Smooth muscle cell (in vitro differentiated cells): Measurements from ENCODE around the gene CAMTA1. TPM values are rescaled to one million over a fixed set of nuclear protein-coding genes. Genes with fewer than 3 reads are reported as not detected.

ENCODE experiments used
- DNase-seq: peaks from one replicate; lab custom pipeline; 2025; ENCODE audit not compliant: unreplicated experiment; lab: John Stamatoyannopoulos, UW
- H2AFZ ChIP-seq: fragments of 200-600 bp; sonication (generic); 2 replicates; pipeline ENCODE4 v1.6.0; 2016; ENCODE audit warnings: antibody characterized with exemption, low read depth, mild to moderate bottlenecking
- H3F3A ChIP-seq: fragments of 200-600 bp; sonication (generic); 2 replicates; pipeline ENCODE4 v1.6.0; 2017; ENCODE audit warnings: antibody characterized with exemption, low read depth
- H3K27ac ChIP-seq: fragments of 200-600 bp; sonication (generic); 2 replicates; pipeline ENCODE4 v1.5.1; 2016; ENCODE audit warnings: low read depth, mild to moderate bottlenecking
- H3K27me3 ChIP-seq: fragments of 200-600 bp; sonication (generic); 2 replicates; pipeline ENCODE4 v1.6.1; 2016; ENCODE audit warnings: low read depth, mild to moderate bottlenecking
- H3K36me3 ChIP-seq: fragments of 200-600 bp; sonication (generic); 2 replicates; pipeline ENCODE4 v1.5.1; 2016; ENCODE audit warnings: low read depth
- H3K4me1 ChIP-seq: fragments of 200-600 bp; sonication (generic); 2 replicates; pipeline ENCODE4 v1.5.1; 2016; ENCODE audit warnings: low read depth
- H3K4me2 ChIP-seq: fragments of 200-600 bp; sonication (generic); 2 replicates; pipeline ENCODE4 v1.6.0; 2016; ENCODE audit warnings: mild to moderate bottlenecking
- H3K4me3 ChIP-seq: fragments of 200-600 bp; sonication (generic); 2 replicates; pipeline ENCODE4 v1.5.1; 2016; ENCODE audit warnings: mild to moderate bottlenecking
- H3K79me2 ChIP-seq: fragments of 200-600 bp; sonication (generic); 2 replicates; pipeline ENCODE4 v1.6.0; 2016; ENCODE audit warnings: low read depth, mild to moderate bottlenecking
- H3K9ac ChIP-seq: fragments of 200-600 bp; sonication (generic); 2 replicates; pipeline ENCODE4 v1.6.0; 2016; ENCODE audit warnings: low read depth
- H3K9me3 ChIP-seq: fragments of 200-600 bp; sonication (generic); replicated peaks from 2 replicates; pipeline ENCODE4 v1.5.1; 2016; ENCODE audit warnings: low read depth
- H4K20me1 ChIP-seq: fragments of 200-600 bp; sonication (generic); 2 replicates; pipeline ENCODE4 v1.6.0; 2016; ENCODE audit warnings: low read depth
- CTCF ChIP-seq: fragments of 200-600 bp; sonication (generic); IDR thresholded peaks from 2 replicates; pipeline ENCODE4 v1.5.1; 2017; ENCODE audit warnings: borderline replicate concordance, mild to moderate bottlenecking, antibody characterized with exemption; ENCODE audit not compliant: insufficient read depth, poor library complexity, severe bottlenecking
- WGBS: methylation state at CpG from one replicate; pipeline ENCODE4 v1.1.7; 2016; ENCODE audit warnings: low lambda C conversion rate; 5-methylcytosine and 5-hydroxymethylcytosine counted together
- polyA plus RNA-seq: library from polyadenylated mRNA; unstranded; fragments of >200 nt; fragmentation: Nextera tagmentation; extraction: Ambion mirVana; gene quantifications from 2 replicates; pipeline ENCODE4 v1.2.1, GENCODE V29; 2016
- total RNA-seq: library from RNA; depleted of rRNA; stranded (reverse); fragments of >200 nt; gene quantifications from 2 replicates; pipeline ENCODE4 v1.2.3, GENCODE V29; 2014

The CAMTA1 gene
- total and polyA plus RNA-seq, 2 experiments from 2014 or later: 139 to 145 TPM

- H3F3A ChIP-seq: peaks cover 10% of the 10 kb centered on the region
- no peak overlapping the region for H3K4me3 ChIP-seq
- 4% methylated on average over 4 of the region's 4 CpGs for WGBS
- H3K27ac ChIP-seq: peak overlapping the region; percentile 99
- peak overlapping the region; percentile 76 for H3K9ac ChIP-seq
- H3K27me3 ChIP-seq: no peaks in the 10 kb centered on the region
- H2AFZ ChIP-seq: no peak overlapping the region
- peaks cover 19% of the 10 kb centered on the region for H3K4me1 ChIP-seq
- H3K4me2 ChIP-seq: peak overlapping the region; percentile 26
- no peaks in the 10 kb centered on the region for H3K79me2 ChIP-seq
- no peaks in the 10 kb centered on the region for H4K20me1 ChIP-seq
- no peaks in the 10 kb centered on the region for H3K9me3 ChIP-seq
- TF ChIP-seq CTCF: no peak
- no peaks in the 10 kb centered on the region for H3K36me3 ChIP-seq
- DNase-seq: no peak
These were observed 513.5 kb downstream of the CAMTA1 start for GRCh38 chr1:7298749-7299151.

- WGBS: 0% methylated on average over 8 of the region's 8 CpGs
- H3K9ac ChIP-seq: peak overlapping the region; percentile 92
- H2AFZ ChIP-seq: no peak overlapping the region
- H3K4me2 ChIP-seq: peak overlapping the region; percentile 68
- no peaks in the 10 kb centered on the region for H4K20me1 ChIP-seq
- H3K27me3 ChIP-seq: no peaks in the 10 kb centered on the region
- no peaks in the 10 kb centered on the region for H3K9me3 ChIP-seq
- H3K36me3 ChIP-seq: no peaks in the 10 kb centered on the region
- H3K79me2 ChIP-seq: no peaks in the 10 kb centered on the region
- H3K4me1 ChIP-seq: peaks cover 19% of the 10 kb centered on the region
- DNase-seq: peak; percentile 49
- peaks cover 10% of the 10 kb centered on the region for H3F3A ChIP-seq
- H3K27ac ChIP-seq: peak overlapping the region; percentile 99
- TF ChIP-seq CTCF: no peak
- H3K4me3 ChIP-seq: no peak overlapping the region
These were observed 514.1 kb downstream of the CAMTA1 start for GRCh38 chr1:7299329-7299799.

- no peak for TF ChIP-seq CTCF
- Histone ChIP-seq H3K79me2 (no peaks in the 10 kb centered on the region), H4K20me1 (no peaks in the 10 kb centered on the region), H3K36me3 (no peaks in the 10 kb centered on the region), H3K9ac (peak overlapping the region; percentile 92), H3K4me1 (peaks cover 19% of the 10 kb centered on the region), H3K4me2 (peak overlapping the region; percentile 68), H3K27ac (peak overlapping the region; percentile 99), H3K9me3 (no peaks in the 10 kb centered on the region), H2AFZ (no peak overlapping the region), H3K4me3 (no peak overlapping the region), H3F3A (peaks cover 10% of the 10 kb centered on the region), H3K27me3 (no peaks in the 10 kb centered on the region)
- no peak for DNase-seq
- WGBS: 0% methylated on average over 2 of the region's 2 CpGs
These were observed 514.7 kb downstream of the CAMTA1 start for GRCh38 chr1:7299994-7300393.

- Histone ChIP-seq H3K79me2 (no peaks in the 10 kb centered on the region), H3K27me3 (no peaks in the 10 kb centered on the region), H3K9ac (peak overlapping the region; percentile 92), H3K9me3 (no peaks in the 10 kb centered on the region), H3F3A (peaks cover 10% of the 10 kb centered on the region), H4K20me1 (no peaks in the 10 kb centered on the region), H3K4me1 (peaks cover 19% of the 10 kb centered on the region), H2AFZ (no peak overlapping the region), H3K36me3 (no peaks in the 10 kb centered on the region), H3K4me2 (peak overlapping the region; percentile 68), H3K27ac (peak overlapping the region; percentile 99), H3K4me3 (no peak overlapping the region)
- 27% methylated on average over 10 of the region's 10 CpGs for WGBS
- no peak for DNase-seq
- no peak for TF ChIP-seq CTCF
These were observed 515.8 kb downstream of the CAMTA1 start for GRCh38 chr1:7300893-7301663.
